GM21423 (cell line): Measurements from ENCODE around the gene TOP1.

Source experiments
- ATAC-seq: cut with Tn5 transposase; IDR thresholded peaks from one replicate; pipeline ENCODE4 v1.9.1; 2021; ENCODE audit warnings: mild to moderate bottlenecking, moderate library complexity; ENCODE audit not compliant: unreplicated experiment

The TOP1 gene

DNA sequence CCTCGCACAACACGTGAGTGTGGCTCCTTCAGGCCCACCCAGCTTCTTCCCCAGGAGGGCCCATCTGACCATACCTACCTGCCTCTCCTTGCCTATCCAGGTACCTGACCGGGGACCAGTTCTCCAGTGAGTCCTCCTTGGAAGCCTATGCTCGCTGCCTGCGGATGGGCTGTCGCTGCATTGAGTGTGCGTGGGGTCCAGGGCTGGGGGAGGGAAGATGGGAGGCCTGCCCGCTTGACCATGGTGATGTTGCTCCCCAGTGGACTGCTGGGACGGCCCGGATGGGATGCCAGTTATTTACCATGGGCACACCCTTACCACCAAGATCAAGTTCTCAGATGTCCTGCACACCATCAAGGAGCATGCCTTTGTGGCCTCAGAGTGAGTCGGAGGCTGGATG, 135.2 kb downstream of the TOP1 start:
- ATAC-seq, result no peak

DNA sequence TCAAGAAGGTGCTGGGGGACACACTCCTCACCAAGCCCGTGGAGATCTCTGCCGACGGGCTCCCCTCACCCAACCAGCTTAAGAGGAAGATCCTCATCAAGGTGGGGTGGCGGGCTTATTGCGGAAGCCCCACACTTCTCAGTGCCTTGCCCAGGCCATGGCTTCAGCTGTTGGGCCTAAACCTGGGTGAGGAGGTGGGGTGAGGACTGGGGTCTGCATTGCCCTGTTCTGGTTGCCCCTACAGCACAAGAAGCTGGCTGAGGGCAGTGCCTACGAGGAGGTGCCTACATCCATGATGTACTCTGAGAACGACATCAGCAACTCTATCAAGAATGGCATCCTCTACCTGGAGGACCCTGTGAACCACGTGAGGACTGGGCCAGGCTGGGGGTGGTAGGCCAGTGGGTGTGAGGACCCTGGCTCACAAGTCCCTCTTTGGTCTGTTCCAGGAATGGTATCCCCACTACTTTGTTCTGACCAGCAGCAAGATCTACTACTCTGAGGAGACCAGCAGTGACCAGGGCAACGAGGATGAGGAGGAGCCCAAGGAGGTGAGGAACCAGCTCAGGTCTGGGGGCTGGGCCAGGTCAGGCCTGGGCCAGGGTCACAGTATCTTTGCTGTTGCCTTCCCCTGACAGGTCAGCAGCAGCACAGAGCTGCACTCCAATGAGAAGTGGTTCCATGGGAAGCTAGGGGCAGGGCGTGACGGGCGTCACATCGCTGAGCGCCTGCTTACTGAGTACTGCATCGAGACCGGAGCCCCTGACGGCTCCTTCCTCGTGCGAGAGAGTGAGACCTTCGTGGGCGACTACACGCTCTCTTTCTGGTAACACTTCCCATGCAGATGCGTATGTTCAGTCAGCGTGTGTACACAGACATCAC, 136.6 kb downstream of the TOP1 start:
- no peak for ATAC-seq

- no peak for ATAC-seq
Measured at GRCh38 chr20:41166201-41167117, 137.8 kb downstream of the TOP1 start.

GRCh38 chr20:41167118-41167470, 138.5 kb downstream of the TOP1 start:
- no peak for ATAC-seq

GRCh38 chr20:41167481-41168253, 139.0 kb downstream of the TOP1 start:
- peak; percentile 64 for ATAC-seq

- no peak for ATAC-seq
Measured at GRCh38 chr20:41168281-41169161, 139.9 kb downstream of the TOP1 start.

DNA sequence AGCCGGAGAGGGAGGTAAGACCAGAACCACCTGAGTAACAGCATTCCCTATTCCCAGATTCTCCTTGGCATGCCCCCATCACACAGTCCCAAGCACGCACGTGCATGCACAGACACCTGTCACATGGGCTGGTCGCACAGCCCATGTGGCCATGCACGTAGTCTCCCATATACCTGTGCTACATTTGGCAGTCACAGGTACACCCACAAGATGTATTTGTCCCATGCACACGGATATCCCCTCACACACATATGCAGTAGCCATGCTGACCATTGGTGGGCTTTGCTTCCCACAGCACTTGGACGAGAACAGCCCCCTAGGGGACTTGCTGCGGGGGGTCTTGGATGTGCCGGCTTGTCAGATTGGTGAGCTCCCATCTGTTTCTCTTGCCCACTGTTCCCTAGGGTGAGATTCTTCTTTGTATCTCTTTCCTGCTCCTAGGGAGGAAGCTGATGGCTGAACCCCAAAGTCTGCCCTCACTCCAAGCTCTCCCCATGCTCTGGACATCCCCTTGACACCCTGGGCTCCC, 140.6 kb downstream of the TOP1 start:
- no peak for ATAC-seq

- ATAC-seq, result no peak
Measured at GRCh38 chr20:41169791-41170351, 141.2 kb downstream of the TOP1 start.

DNA sequence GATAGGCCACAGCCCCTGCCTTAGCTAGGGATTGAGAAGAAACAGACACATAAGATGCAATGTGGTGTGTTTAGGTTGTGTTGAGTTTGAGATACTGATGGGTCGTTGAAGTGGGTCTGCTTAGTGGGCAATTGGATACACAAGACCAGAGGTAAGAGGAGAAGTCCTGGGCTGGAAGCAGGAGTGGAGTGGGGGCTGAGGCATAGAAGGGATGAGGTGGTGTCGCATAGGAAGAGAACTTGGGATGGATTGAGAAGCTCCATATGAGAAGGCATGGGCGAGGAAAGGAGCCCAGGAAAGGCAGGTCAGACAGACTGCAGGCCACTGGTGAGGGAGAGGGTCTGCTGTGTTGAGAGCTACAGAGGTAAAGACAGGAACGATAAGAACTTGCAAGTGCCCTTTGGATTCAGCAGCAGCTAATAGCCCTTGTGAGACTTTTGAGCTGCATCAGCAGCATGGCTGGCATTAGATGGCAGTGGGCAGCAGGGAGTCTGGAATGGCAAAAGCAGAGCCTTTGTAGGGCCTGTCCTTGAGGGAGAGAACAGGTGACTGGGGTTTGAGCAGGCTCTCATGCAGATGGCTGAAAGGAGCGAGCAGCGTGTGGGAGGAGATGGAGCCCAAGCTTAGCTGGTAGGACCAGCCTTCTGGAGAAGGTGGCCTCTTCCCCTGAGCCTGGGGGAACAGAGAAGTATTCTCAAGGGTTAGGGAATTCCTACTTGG, 141.9 kb downstream of the TOP1 start:
- ATAC-seq, result no peak

- no peak for ATAC-seq
Measured at GRCh38 chr20:41171736-41172295, 143.2 kb downstream of the TOP1 start.

DNA sequence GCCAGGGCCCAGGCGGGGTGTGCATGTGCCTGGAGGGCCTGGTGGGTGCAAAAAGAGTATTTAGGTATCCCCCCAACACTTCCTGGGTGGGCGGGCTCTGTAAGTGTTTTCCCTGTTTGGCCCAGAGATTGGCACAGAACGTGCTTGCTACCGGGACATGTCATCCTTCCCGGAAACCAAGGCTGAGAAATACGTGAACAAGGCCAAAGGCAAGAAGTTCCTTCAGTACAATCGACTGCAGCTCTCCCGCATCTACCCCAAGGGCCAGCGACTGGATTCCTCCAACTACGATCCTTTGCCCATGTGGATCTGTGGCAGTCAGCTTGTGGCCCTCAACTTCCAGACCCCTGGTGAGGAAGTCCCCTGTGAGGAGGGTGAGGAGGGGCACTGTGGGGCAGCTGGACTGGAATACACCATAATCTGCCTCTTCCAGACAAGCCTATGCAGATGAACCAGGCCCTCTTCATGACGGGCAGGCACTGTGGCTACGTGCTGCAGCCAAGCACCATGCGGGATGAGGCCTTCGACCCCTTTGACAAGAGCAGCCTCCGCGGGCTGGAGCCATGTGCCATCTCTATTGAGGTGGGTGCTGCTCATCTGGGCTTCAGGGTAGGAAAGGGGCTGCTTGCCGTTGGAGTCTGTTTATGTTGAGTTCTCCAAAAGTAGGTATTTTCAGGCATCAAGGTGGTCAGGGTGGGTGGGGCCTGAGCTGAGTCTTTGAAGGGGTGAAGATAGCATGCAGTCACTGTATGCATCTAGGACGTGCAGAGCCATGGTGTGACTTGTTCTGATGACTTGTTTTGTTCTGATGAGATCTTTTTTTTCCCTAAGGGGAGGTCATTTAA, 143.9 kb downstream of the TOP1 start:
- no peak for ATAC-seq

- no peak for ATAC-seq
Measured at GRCh38 chr20:41173161-41173721, 144.6 kb downstream of the TOP1 start.

- ATAC-seq, result no peak
Measured at GRCh38 chr20:41173791-41174341, 145.2 kb downstream of the TOP1 start.
